Measurements from ENCODE around the gene TEX55. TPM values are rescaled to one million over a fixed set of nuclear protein-coding genes. Genes with fewer than 3 reads are reported as not detected.

The TEX55 gene
- not detected in 2 replicates for total RNA-seq

DNA sequence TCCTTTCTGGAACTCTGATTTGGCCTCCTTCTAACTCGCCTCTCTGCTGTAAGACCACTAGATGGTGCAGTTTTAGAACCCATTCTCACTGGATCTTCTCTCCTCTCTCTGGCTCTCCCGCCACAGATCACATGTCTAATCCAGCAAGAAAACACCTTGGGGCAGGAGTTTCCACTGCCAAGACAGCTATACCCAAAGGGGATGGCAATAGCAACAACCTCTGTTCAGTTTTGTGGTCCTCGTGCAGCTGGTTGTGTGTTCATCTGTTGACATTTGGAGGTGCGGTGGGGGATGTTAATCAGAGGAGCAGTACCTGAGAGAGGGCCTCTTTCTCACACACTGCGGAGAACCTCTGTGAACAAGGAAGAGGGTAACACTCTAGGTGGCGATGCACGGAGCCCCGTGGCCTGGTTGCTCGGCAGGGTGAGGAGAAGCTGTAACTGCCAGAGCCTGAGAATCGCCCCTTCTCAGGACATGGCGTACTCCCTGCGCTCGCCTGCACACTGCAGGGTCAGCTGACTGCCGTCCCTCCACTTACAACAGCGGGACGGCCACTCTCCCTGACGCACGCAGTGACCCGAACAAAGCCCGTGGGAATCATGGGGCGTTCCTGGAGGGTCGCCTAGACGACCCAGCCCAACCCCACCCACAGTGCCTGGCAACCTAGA lies at the start of gene TEX55:
TEX55 (plus strand) TSS at position 666 of the 668 bp plus-strand sequence. CDS start 25 bp downstream, outside the sequence.

GRCh38 chr3:119173325-119173724 lies 27.4 kb downstream of the TEX55 start, which contains the start of gene UPK1B:
Gene UPK1B, plus strand, starts transcription at chr3:119173598. Its CDS starts 13,144 bp downstream, at chr3:119186742.

Other genes starting within 250 kb of the TEX55 start
- not detected in 2 replicates for gene IGSF11, start 111.3 kb upstream of the TEX55 start, total RNA-seq
- gene UPK1B, start 27.4 kb downstream of the TEX55 start, total RNA-seq: 13.0 and 47.5 TPM in 2 replicates
- 25.3 and 30.1 TPM in 2 replicates for gene B4GALT4, start 94.7 kb downstream of the TEX55 start, total RNA-seq
- 0.43 and 4.1 TPM in 2 replicates for gene ARHGAP31, start 148.2 kb downstream of the TEX55 start, total RNA-seq